Measurements from ENCODE around the gene MTUS2. TPM values are rescaled to one million over a fixed set of nuclear protein-coding genes. Genes with fewer than 3 reads are reported as not detected.

Gene MTUS2
- total and polyA plus RNA-seq, 2 donors (not counting 1 experiment from before 2014, with no cell fraction given): 0.06 TPM; not detected in 1

GRCh38 chr13:28794396-28794795 lies 25.7 kb upstream of the MTUS2 start:
- H4K20me1 ChIP-seq (ENCODE audit: control insufficient read depth, extremely low read depth, insufficient read depth, low read length): no peaks in the 10 kb centered on the region
- no peak overlapping the region for H3K27ac ChIP-seq (ENCODE audit: insufficient read depth, low read length)
- no peak overlapping the region for H3K4me2 ChIP-seq (ENCODE audit: extremely low read depth, insufficient read depth, low read length)
- H2AFZ ChIP-seq (ENCODE audit: low read length): no peak overlapping the region
- H3K4me3 ChIP-seq (replicated peaks in 1 of 4; ENCODE audit: control extremely low read depth in 1 of 4, insufficient read depth in 1 of 4, low read depth in 3 of 4, low read length in 4 of 4): no peak overlapping the region
- no peaks in the 10 kb centered on the region for H3K9me3 ChIP-seq (ENCODE audit: control insufficient read depth, insufficient read depth, low read depth, low read length)
- H3K79me2 ChIP-seq (ENCODE audit: control insufficient read depth, insufficient read depth, low read length): no peaks in the 10 kb centered on the region
- H3K9ac ChIP-seq (ENCODE audit: insufficient read depth, low read length): no peak overlapping the region
- H3K36me3 ChIP-seq (ENCODE audit: control insufficient read depth, insufficient read depth, low read length): no peaks in the 10 kb centered on the region
- TF ChIP-seq CTCF (conservative IDR thresholded peaks at IDR 0.05 in 1 of 2, IDR thresholded peaks at IDR 0.05 in 1 of 2; ENCODE audit: low read depth in 1 of 2, low read length in 2 of 2) (no peak), EZH2 (IDR thresholded peaks at IDR 0.05; ENCODE audit: low read length, missing control alignments) (no peak)
- DNase-seq (ENCODE audit: low read depth in 2 of 2): no peak
- no peaks in the 10 kb centered on the region for H3K27me3 ChIP-seq (ENCODE audit: control insufficient read depth, insufficient read depth, low read length)
- H3K4me1 ChIP-seq (ENCODE audit: control insufficient read depth, extremely low read depth, insufficient read depth, low read length): no peaks in the 10 kb centered on the region

GRCh38 chr13:28796938-28797257 lies 23.2 kb upstream of the MTUS2 start:
- Histone ChIP-seq H3K4me3 (replicated peaks in 1 of 4; ENCODE audit: control extremely low read depth in 1 of 4, insufficient read depth in 1 of 4, low read depth in 3 of 4, low read length in 4 of 4) (no peak overlapping the region), H3K4me2 (ENCODE audit: extremely low read depth, insufficient read depth, low read length) (peak overlapping the region; percentile 62), H3K27ac (ENCODE audit: insufficient read depth, low read length) (no peak overlapping the region), H4K20me1 (ENCODE audit: control insufficient read depth, extremely low read depth, insufficient read depth, low read length) (no peaks in the 10 kb centered on the region), H3K4me1 (ENCODE audit: control insufficient read depth, extremely low read depth, insufficient read depth, low read length) (no peaks in the 10 kb centered on the region), H3K9ac (ENCODE audit: insufficient read depth, low read length) (no peak overlapping the region), H2AFZ (ENCODE audit: low read length) (no peak overlapping the region), H3K27me3 (ENCODE audit: control insufficient read depth, insufficient read depth, low read length) (no peaks in the 10 kb centered on the region), H3K9me3 (ENCODE audit: control insufficient read depth, insufficient read depth, low read depth, low read length) (no peaks in the 10 kb centered on the region), H3K79me2 (ENCODE audit: control insufficient read depth, insufficient read depth, low read length) (no peaks in the 10 kb centered on the region), H3K36me3 (ENCODE audit: control insufficient read depth, insufficient read depth, low read length) (no peaks in the 10 kb centered on the region)
- DNase-seq (ENCODE audit: low read depth in 2 of 2): no peak
- no peak for TF ChIP-seq EZH2 (IDR thresholded peaks at IDR 0.05; ENCODE audit: low read length, missing control alignments)
- no peak for TF ChIP-seq CTCF (conservative IDR thresholded peaks at IDR 0.05 in 1 of 2, IDR thresholded peaks at IDR 0.05 in 1 of 2; ENCODE audit: low read depth in 1 of 2, low read length in 2 of 2)

GRCh38 chr13:28805193-28805819 lies 14.8 kb upstream of the MTUS2 start:
- Histone ChIP-seq H3K4me3 (replicated peaks in 1 of 4; ENCODE audit: control extremely low read depth in 1 of 4, insufficient read depth in 1 of 4, low read depth in 3 of 4, low read length in 4 of 4) (no peak overlapping the region), H3K79me2 (ENCODE audit: control insufficient read depth, insufficient read depth, low read length) (no peaks in the 10 kb centered on the region), H2AFZ (ENCODE audit: low read length) (no peak overlapping the region), H4K20me1 (ENCODE audit: control insufficient read depth, extremely low read depth, insufficient read depth, low read length) (no peaks in the 10 kb centered on the region), H3K27me3 (ENCODE audit: control insufficient read depth, insufficient read depth, low read length) (no peaks in the 10 kb centered on the region), H3K9me3 (ENCODE audit: control insufficient read depth, insufficient read depth, low read depth, low read length) (no peaks in the 10 kb centered on the region), H3K36me3 (ENCODE audit: control insufficient read depth, insufficient read depth, low read length) (no peaks in the 10 kb centered on the region), H3K9ac (ENCODE audit: insufficient read depth, low read length) (no peak overlapping the region), H3K27ac (ENCODE audit: insufficient read depth, low read length) (no peak overlapping the region), H3K4me1 (ENCODE audit: control insufficient read depth, extremely low read depth, insufficient read depth, low read length) (no peaks in the 10 kb centered on the region), H3K4me2 (ENCODE audit: extremely low read depth, insufficient read depth, low read length) (no peak overlapping the region)
- no peak for DNase-seq (ENCODE audit: low read depth in 2 of 2)
- TF ChIP-seq EZH2 (IDR thresholded peaks at IDR 0.05; ENCODE audit: low read length, missing control alignments): no peak
- TF ChIP-seq CTCF (conservative IDR thresholded peaks at IDR 0.05 in 1 of 2, IDR thresholded peaks at IDR 0.05 in 1 of 2; ENCODE audit: low read depth in 1 of 2, low read length in 2 of 2): peak in 1 of 2 donors; percentile 19
